Smooth muscle cell of the pulmonary artery (primary cell): ENCODE data around the gene SMIM23. TPM values are rescaled to one million over a fixed set of nuclear protein-coding genes. Genes with fewer than 3 reads are reported as not detected.

Experiments used
- total RNA-seq: library from RNA; depleted of rRNA; stranded (reverse); fragments of >200 nt; gene quantifications from 2 replicates; pipeline ENCODE4 v1.2.3, GENCODE V29; 2014

Gene SMIM23
- total RNA-seq: not detected in 2 replicates

GRCh38 chr5:171785517-171785916 is at the start of gene SMIM23:
TSS of gene SMIM23 (plus strand) at chr5:171785817. CDS start at chr5:171785872, 55 bp downstream.

Other genes with a start within 250 kb of the SMIM23 start
- 95.8 and 105 TPM in 2 replicates for gene FBXW11, start 220.8 kb downstream of the SMIM23 start, total RNA-seq